Measurements from ENCODE around the gene PLEKHG5. TPM values are rescaled to one million over a fixed set of nuclear protein-coding genes. Genes with fewer than 3 reads are reported as not detected.

The PLEKHG5 gene
- total RNA-seq, 1 donor from 2014 or later = 0.22 TPM

DNA sequence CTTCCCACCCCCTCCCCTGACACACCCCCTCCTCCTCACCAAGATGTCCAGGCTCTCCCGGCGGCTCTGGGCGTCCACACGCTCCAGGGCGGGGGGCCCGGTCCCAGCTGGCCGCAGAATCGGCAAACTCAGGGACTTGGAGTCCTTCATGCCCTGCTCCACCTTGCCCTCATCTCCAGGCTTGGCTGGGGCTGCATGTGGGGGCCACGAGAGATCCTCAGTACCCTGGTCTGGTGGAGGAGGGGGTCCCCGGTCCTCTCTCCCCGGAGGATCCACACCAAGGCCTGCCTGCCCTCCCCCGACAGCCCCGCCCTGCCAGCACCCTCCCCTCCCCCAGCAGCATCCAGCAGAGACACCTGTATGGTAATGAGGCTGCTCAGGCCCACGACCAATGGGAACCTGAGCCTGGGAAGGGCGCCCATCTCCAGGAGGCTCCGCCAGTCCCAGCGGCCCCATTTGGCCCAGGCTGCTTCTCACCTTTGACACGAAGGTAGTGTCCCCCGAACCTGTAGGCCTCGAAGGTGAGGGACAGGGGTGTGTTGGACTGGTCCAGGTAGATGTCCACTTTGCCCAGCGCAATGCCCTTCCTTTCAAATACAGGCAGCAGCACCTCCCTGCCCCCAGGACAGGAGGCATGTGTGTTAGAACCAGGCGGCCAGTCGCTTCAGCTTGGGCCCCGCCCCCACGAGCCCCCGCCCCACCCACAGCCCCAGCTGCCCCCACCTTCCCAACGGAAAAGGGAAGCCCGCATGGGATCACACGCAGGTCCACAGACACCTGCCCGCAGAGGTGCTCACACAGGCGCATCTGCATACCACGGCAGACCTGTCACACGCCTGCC, 17.3 kb downstream of the PLEKHG5 start:
- Mint-ChIP-seq H3K4me1 (no peaks in the 10 kb centered on the region), H3K27ac (no peak overlapping the region), H3K9me3 (no peaks in the 10 kb centered on the region), H3K36me3 (ENCODE audit: low read depth) (no peaks in the 10 kb centered on the region), H3K27me3 (peaks cover 1% of the 10 kb centered on the region), H3K4me3 (no peak overlapping the region)
- ChIA-PET CTCF (no interaction called here), POLR2A (no interaction called here)
- TF ChIP-seq CTCF (IDR thresholded peaks at IDR 0.05) = no peak
- intact Hi-C loops (cut with micrococcal nuclease) = loop anchor here (2.0 kb wide), 1 partner anchor 125 kb away; no protein-coding TSS in a partner anchor
- DNase-seq = no peak
- ATAC-seq (ENCODE audit: low read depth) = no peak

DNA sequence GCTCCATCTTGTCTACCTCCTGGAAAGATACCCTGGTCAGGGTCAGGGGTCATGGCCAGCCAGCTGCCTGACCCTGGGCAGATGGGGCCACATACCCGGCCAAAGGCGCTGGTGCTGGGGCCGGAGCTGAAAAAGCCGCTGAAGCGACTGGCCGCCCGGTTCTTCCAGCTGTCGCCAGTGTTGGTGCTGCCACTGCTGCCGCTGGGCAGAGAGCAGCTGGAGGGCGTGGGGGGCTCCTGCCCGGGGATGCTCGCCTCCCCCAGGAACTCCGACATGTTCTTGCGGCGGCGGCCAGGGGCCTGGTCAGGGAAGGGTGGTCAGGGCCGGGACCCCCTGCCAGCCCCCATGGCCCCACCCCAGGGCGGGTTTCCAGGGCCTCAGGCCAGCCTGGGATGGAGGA, 18.3 kb downstream of the PLEKHG5 start:
- POLR2A ChIA-PET = no interaction called here
- intact Hi-C loops (cut with micrococcal nuclease) = no loop called here
- peaks cover 2% of the 10 kb centered on the region for H3K27me3 Mint-ChIP-seq
- no peak overlapping the region for H3K4me3 Mint-ChIP-seq
- no peaks in the 10 kb centered on the region for H3K4me1 Mint-ChIP-seq
- no peak overlapping the region for H3K27ac Mint-ChIP-seq
- no peak for TF ChIP-seq CTCF (IDR thresholded peaks at IDR 0.05)
- H3K9me3 Mint-ChIP-seq = no peaks in the 10 kb centered on the region
- DNase-seq (no peak), ATAC-seq (ENCODE audit: low read depth) (no peak)
- CTCF ChIA-PET = interaction anchor here (0.8 to 1.1 kb wide), 2 partner anchors 113 to 226 kb away, joined by 3 to 4 read pairs; no protein-coding TSS in a partner anchor
- H3K36me3 Mint-ChIP-seq (ENCODE audit: low read depth) = no peaks in the 10 kb centered on the region

DNA sequence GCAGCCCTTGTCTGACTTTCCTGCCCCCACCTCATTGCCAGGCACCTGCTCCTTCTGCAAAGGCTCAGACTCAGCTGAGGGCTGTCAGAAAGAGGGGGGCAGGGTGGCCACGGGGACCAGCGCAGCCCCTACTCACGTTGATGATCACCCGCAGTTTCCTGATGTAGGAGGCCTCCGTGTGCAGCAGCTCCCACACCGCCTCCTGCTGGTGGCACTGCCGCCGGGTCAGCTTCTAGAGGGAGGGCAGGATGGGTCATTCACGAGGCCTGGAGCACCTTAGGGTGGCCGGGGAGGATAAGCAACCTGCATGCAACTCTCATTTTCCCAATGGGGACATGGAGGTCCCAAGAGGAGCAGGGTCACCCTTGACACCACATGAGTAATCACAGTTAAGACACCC, 19.1 kb downstream of the PLEKHG5 start:
- DNase-seq (no peak), ATAC-seq (ENCODE audit: low read depth) (no peak)
- intact Hi-C loops (cut with micrococcal nuclease) = no loop called here
- no peak for TF ChIP-seq CTCF (IDR thresholded peaks at IDR 0.05)
- Mint-ChIP-seq H3K27ac (no peak overlapping the region), H3K9me3 (no peaks in the 10 kb centered on the region), H3K36me3 (ENCODE audit: low read depth) (no peaks in the 10 kb centered on the region), H3K4me3 (no peak overlapping the region), H3K4me1 (no peaks in the 10 kb centered on the region), H3K27me3 (peaks cover 4% of the 10 kb centered on the region)
- ChIA-PET POLR2A (no interaction called here), CTCF (interaction anchor here (1.1 kb wide), 1 partner anchor 112 kb away, joined by 3 read pairs; no protein-coding TSS in a partner anchor)

GRCh38 chr1:6471970-6472368, 19.5 kb downstream of the PLEKHG5 start:
- Mint-ChIP-seq H3K4me3 (no peak overlapping the region), H3K4me1 (no peaks in the 10 kb centered on the region), H3K27ac (no peak overlapping the region), H3K36me3 (ENCODE audit: low read depth) (no peaks in the 10 kb centered on the region), H3K27me3 (peaks cover 5% of the 10 kb centered on the region), H3K9me3 (no peaks in the 10 kb centered on the region)
- TF ChIP-seq CTCF (IDR thresholded peaks at IDR 0.05) = no peak
- intact Hi-C loops (cut with micrococcal nuclease) = no loop called here
- ChIA-PET POLR2A (no interaction called here), CTCF (interaction anchor here (1.1 kb wide), 1 partner anchor 111 kb away, joined by 3 read pairs; no protein-coding TSS in a partner anchor)
- DNase-seq = no peak
- ATAC-seq (ENCODE audit: low read depth) = no peak

- H3K36me3 Mint-ChIP-seq (ENCODE audit: low read depth) = no peaks in the 10 kb centered on the region
- H3K27ac Mint-ChIP-seq = no peak overlapping the region
- POLR2A ChIA-PET = no interaction called here
Observed at GRCh38 chr1:6471086-6471969, 20.1 kb downstream of the PLEKHG5 start.

More at GRCh38 chr1:6471086-6471969, 20.1 kb downstream of the PLEKHG5 start:
- ATAC-seq (ENCODE audit: low read depth) (no peak), DNase-seq (no peak)
- intact Hi-C loops (cut with micrococcal nuclease) = no loop called here
- peaks cover 8% of the 10 kb centered on the region for H3K27me3 Mint-ChIP-seq
- no peaks in the 10 kb centered on the region for H3K4me1 Mint-ChIP-seq
- TF ChIP-seq CTCF (IDR thresholded peaks at IDR 0.05) = no peak
- no peak overlapping the region for H3K4me3 Mint-ChIP-seq
- no peaks in the 10 kb centered on the region for H3K9me3 Mint-ChIP-seq
- CTCF ChIA-PET = no interaction called here
